ENCODE measurements around the gene ZNF664.
"Not testable (repeated sequence)": the region's sequence is repeated elsewhere in the genome, so short reads cannot be mapped to it uniquely, and the experiment has no call there.

The ZNF664 gene

GRCh38 chr12:123941624-123942237 is 31.3 kb upstream of the ZNF664 start:
- DNase-seq: no peak

GRCh38 chr12:123942238-123942653 is 30.8 kb upstream of the ZNF664 start:
- DNase-seq: no peak

- DNase-seq: no peak
Measured at GRCh38 chr12:123942911-123943648, 29.9 kb upstream of the ZNF664 start.

GRCh38 chr12:123943816-123944215 is 29.2 kb upstream of the ZNF664 start:
- peak; percentile 3 for DNase-seq

- no peak for DNase-seq
Measured at GRCh38 chr12:123944696-123945095, 28.3 kb upstream of the ZNF664 start.

- no peak for DNase-seq
Measured at GRCh38 chr12:123945287-123946151, 27.5 kb upstream of the ZNF664 start.

GRCh38 chr12:123946152-123946515 is 26.9 kb upstream of the ZNF664 start:
- no peak for DNase-seq

- DNase-seq: not testable (repeated sequence)
Measured at GRCh38 chr12:123946516-123947505, 26.2 kb upstream of the ZNF664 start.

- not testable (repeated sequence) for DNase-seq
Measured at GRCh38 chr12:123947531-123947930, 25.5 kb upstream of the ZNF664 start.

- peak; percentile 27 for DNase-seq
Measured at GRCh38 chr12:123948401-123948795, 24.6 kb upstream of the ZNF664 start.

GRCh38 chr12:123948796-123949769 is 23.9 kb upstream of the ZNF664 start:
- peak; percentile 27 for DNase-seq

- DNase-seq: no peak
Measured at GRCh38 chr12:123949770-123950165, 23.2 kb upstream of the ZNF664 start.

- no peak for DNase-seq
Measured at GRCh38 chr12:123950476-123951349, 22.3 kb upstream of the ZNF664 start.

- no peak for DNase-seq
Measured at GRCh38 chr12:123951467-123951866, 21.5 kb upstream of the ZNF664 start.

GRCh38 chr12:123952037-123952436 is 21.0 kb upstream of the ZNF664 start:
- no peak for DNase-seq

GRCh38 chr12:123954647-123955350 is 18.2 kb upstream of the ZNF664 start:
- DNase-seq: no peak

GRCh38 chr12:123956249-123956648 is 16.8 kb upstream of the ZNF664 start:
- DNase-seq: no peak

GRCh38 chr12:123957196-123957595 is 15.8 kb upstream of the ZNF664 start:
- DNase-seq: no peak

GRCh38 chr12:123958462-123958861 is 14.6 kb upstream of the ZNF664 start:
- no peak for DNase-seq
